Heart left ventricle (tissue), 13 donors: ENCODE measurements around the gene GTF2E1.

Experiments
- CTCF ChIP-seq, 12 donors: fragments of 200-600 bp; sonication (generic) in 4 of 12; IDR thresholded peaks; one replicate each; pipeline versions ENCODE4 v1.5.0 to v1.8.0; 2018 to 2022; ENCODE audit warnings: antibody characterized with exemption in 12 of 12, mild to moderate bottlenecking in 5 of 12
- POLR2A ChIP-seq, 2 donors: fragments of 450-650 bp; IDR thresholded peaks; one replicate each; pipeline ENCODE4 v1.6.1; 2017; ENCODE audit warnings: antibody characterized with exemption in 2 of 2, mild to moderate bottlenecking in 2 of 2, moderate library complexity in 2 of 2
- donor health status: ischemic (EF 13 %, LVEDD 7.1; RV severe dilation, severe dysfunction).
- donor health status: DM: no; HTN: yes; CAD: no.
- donor health status: DM: no; HTN: no; CAD: no.
- donor health status: ischemic (EF 25% LVEDD 6.9; RV normal size, moderate dysfunction).
- donor health status: ischemic (EF 25% LVEDD 5.7; RV mildly dilated, moderate dysfunction).
- donor health status: ischemic (EF 35%, LVEDD 5.7; RV mildly dilated, moderate dysfunction).
- donor health status: nonischemic (EF 11% LVEDD 7.7; RV severe dilation, severe dysfunction).
- donor health status: DM: yes; HTN: yes; CAD: no.
- donor health status: PGD.
- donor health status: ischemic (EF 29% LVEDD 5.4; RV normal size, mild dysfunction).
- donor health status: nonischemic (EF 23%, LVEDD 6.1; RV moderate dilation, normal function).

- TF ChIP-seq CTCF (IDR thresholded peaks at IDR 0.05) = no peak
- no peak for TF ChIP-seq POLR2A (IDR thresholded peaks at IDR 0.05)
These were observed 48.9 kb upstream of the GTF2E1 start for GRCh38 chr3:120693439-120694171.
